Mesodermal cell (in vitro differentiated cells): ENCODE results near the gene NHERF2. TPM values are rescaled to one million over a fixed set of nuclear protein-coding genes. Genes with fewer than 3 reads are reported as not detected.

ENCODE experiments used
- H3K27ac ChIP-seq: 2 replicates; pipeline ENCODE4 v1.7.0; 2013; ENCODE audit warnings: mild to moderate bottlenecking, low read depth, low read length, moderate library complexity; ENCODE audit not compliant: severe bottlenecking
- H3K36me3 ChIP-seq: 2 replicates; pipeline ENCODE4 v1.7.1; 2013; ENCODE audit warnings: mild to moderate bottlenecking, low read length, moderate library complexity; ENCODE audit not compliant: control insufficient read depth, insufficient read depth
- H3K4me1 ChIP-seq: one replicate; pipeline ENCODE4 v1.7.1; 2013; ENCODE audit warnings: mild to moderate bottlenecking, low read length; ENCODE audit not compliant: insufficient read depth, control insufficient read depth, poor library complexity, severe bottlenecking
- H3K4me3 ChIP-seq: 2 replicates; pipeline ENCODE4 v1.7.0; 2013; ENCODE audit warnings: low read length, control low read depth, mild to moderate bottlenecking; ENCODE audit not compliant: insufficient read depth, poor library complexity, severe bottlenecking; ENCODE audit errors: extremely low read depth
- H3K9me3 ChIP-seq: 2 replicates; pipeline ENCODE4 v1.7.1; 2013; ENCODE audit warnings: mild to moderate bottlenecking, low read length, moderate library complexity; ENCODE audit not compliant: control insufficient read depth
- WGBS, 2 experiments: methylation state at CpG; one replicate each; pipeline ENCODE4 v1.1.5; 2013; ENCODE audit warnings: missing lambda C conversion rate in 2 of 2; ENCODE audit not compliant: insufficient coverage in 2 of 2; 5-methylcytosine and 5-hydroxymethylcytosine counted together
- polyA plus RNA-seq, 2 experiments: library from polyadenylated mRNA; stranded (reverse); fragments of 50-300 nt; gene quantifications; one replicate each; pipeline ENCODE4 v1.2.3, GENCODE V29; 2013

Gene NHERF2
- 43.9 TPM for polyA plus RNA-seq (2013, experiment 1 of 2)
- polyA plus RNA-seq (2013, experiment 2 of 2) = 36.7 TPM

DNA sequence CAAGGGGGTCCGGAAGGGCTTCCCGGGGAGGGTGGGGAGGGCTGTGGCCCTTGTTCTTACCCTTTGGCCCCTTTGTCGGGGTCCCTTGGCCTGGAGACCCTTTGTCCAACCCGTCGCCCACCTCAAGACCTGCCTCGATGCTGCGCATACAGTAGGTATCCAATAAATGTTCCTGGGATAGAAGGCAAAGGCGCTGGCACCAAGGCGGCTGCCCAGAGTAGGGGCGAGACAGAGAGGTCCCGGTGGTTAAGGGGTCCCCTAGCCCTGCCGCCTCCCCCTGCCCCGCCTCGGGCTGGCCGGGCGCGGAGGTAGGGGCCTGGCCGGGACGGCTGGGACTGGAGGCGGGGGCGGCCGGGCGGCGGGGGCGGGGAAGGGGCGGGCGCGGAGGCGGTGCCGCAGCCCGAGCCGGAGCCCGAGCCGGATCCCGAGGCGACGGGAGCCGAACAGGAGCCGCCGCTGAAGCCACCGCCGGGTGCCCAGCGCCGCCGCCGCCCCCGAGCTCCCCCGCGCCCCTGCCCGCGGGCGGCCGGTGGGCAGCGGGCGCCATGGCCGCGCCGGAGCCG lies at the start of gene NHERF2:
NHERF2 (plus strand) TSS at position 442 of the 563 bp plus-strand sequence; CDS start at position 546, 104 bp downstream.
- 12 to 18% methylated on average over 39 to 56 of the region's 59 CpGs for WGBS, 2 experiments

DNA sequence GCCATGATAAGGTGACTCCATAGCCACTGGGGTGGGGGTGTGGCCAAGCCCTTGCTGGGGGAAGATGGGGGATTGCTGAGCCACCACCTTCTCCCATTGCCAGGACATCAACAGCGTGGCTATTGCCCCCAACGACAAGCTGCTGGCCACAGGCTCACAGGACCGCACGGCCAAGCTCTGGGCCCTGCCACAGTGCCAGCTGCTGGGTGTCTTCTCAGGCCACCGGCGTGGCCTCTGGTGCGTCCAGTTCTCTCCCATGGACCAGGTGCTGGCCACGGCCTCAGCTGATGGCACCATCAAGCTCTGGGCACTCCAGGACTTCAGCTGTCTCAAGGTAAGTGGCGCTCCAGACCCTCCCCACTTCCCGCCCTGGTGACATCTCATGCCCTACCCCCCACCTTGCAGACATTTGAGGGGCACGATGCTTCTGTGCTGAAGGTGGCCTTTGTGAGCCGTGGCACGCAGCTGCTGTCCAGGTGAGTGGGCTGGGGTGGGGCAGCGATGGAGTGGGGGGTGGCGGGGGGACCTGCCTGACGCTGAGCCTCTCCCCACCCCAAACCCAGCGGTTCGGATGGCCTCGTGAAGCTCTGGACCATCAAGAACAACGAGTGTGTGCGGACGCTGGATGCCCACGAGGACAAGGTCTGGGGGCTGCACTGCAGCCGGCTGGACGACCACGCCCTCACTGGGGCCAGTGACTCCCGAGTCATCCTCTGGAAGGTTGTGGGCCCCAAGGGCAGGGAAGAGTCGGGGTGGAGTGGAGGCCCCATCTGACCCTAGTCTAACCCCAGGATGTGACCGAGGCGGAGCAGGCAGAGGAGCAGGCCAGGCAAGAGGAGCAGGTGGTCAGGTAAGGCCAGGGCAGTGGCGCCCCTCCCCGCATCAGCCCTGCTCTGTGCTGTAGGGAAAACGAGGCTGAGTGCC lies 49.5 kb upstream of the NHERF2 start:
- Histone ChIP-seq H3K36me3 (peaks cover 50% of the 10 kb centered on the region), H3K9me3 (no peaks in the 10 kb centered on the region), H3K27ac (no peak overlapping the region), H3K4me1 (peaks cover 14% of the 10 kb centered on the region), H3K4me3 (no peak overlapping the region)
- WGBS, 2 experiments = 97 to 98% methylated on average over 30 to 33 of the region's 33 CpGs

More for the DNA sequence above, at the start of gene NHERF2:
- Histone ChIP-seq H3K36me3 (peaks cover 27% of the 10 kb centered on the region), H3K27ac (no peak within 1 kb of the TSS), H3K4me3 (peak within 1 kb of the TSS; percentile 62), H3K4me1 (peaks cover 31% of the 10 kb centered on the region), H3K9me3 (no peaks in the 10 kb centered on the region)

DNA sequence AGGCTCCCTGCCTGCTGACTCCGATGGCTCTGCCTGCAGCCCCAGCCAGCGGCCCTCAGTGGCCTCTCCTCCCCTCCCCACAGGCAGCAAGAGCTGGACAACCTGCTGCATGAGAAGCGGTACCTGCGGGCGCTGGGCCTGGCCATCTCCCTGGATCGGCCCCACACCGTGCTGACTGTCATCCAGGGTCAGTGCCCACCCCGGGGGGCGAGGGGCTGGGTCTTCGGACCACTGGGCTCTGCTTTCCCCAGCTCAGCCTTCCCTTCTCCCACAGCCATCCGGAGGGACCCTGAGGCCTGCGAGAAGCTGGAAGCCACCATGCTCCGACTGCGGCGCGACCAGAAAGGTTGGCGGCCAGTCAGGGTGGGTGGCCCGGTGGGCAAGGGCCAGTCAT lies 48.8 kb upstream of the NHERF2 start:
- H3K9me3 ChIP-seq = no peaks in the 10 kb centered on the region
- 95 to 96% methylated on average over 13 of the region's 18 CpGs for WGBS, 2 experiments
- no peak overlapping the region for H3K27ac ChIP-seq
- H3K4me1 ChIP-seq = peaks cover 14% of the 10 kb centered on the region
- peaks cover 50% of the 10 kb centered on the region for H3K36me3 ChIP-seq
- H3K4me3 ChIP-seq = no peak overlapping the region

GRCh38 chr16:1978476-1979120 lies 48.1 kb upstream of the NHERF2 start:
- 85 to 89% methylated on average over 37 of the region's 37 CpGs for WGBS, 2 experiments
- Histone ChIP-seq H3K36me3 (peaks cover 50% of the 10 kb centered on the region), H3K27ac (no peak overlapping the region), H3K4me1 (peaks cover 9% of the 10 kb centered on the region), H3K4me3 (peak overlapping the region; percentile 8), H3K9me3 (no peaks in the 10 kb centered on the region)

GRCh38 chr16:1979271-1980029 lies 47.3 kb upstream of the NHERF2 start:
- Histone ChIP-seq H3K36me3 (peaks cover 45% of the 10 kb centered on the region), H3K4me1 (peaks cover 6% of the 10 kb centered on the region), H3K4me3 (peak overlapping the region; percentile 8), H3K9me3 (no peaks in the 10 kb centered on the region), H3K27ac (no peak overlapping the region)
- WGBS, 2 experiments = 17 to 22% methylated on average over 54 to 56 of the region's 70 CpGs

GRCh38 chr16:1980030-1980769 lies 46.5 kb upstream of the NHERF2 start:
- H3K27ac ChIP-seq = no peak overlapping the region
- no peak overlapping the region for H3K4me3 ChIP-seq
- no peaks in the 10 kb centered on the region for H3K9me3 ChIP-seq
- H3K36me3 ChIP-seq = peaks cover 39% of the 10 kb centered on the region
- H3K4me1 ChIP-seq = peaks cover 10% of the 10 kb centered on the region
- 21 to 29% methylated on average over 40 to 44 of the region's 53 CpGs for WGBS, 2 experiments

GRCh38 chr16:1980770-1981087 lies 46.0 kb upstream of the NHERF2 start:
- H3K27ac ChIP-seq = no peak overlapping the region

GRCh38 chr16:1981398-1981836 lies 45.3 kb upstream of the NHERF2 start, which contains the start of gene NOXO1:
TSS of gene NOXO1 (minus strand) at chr16:1981469. CDS start at chr16:1981179, 290 bp downstream.
- no peak within 1 kb of the TSS for H3K4me3 ChIP-seq
- 59 to 70% methylated on average over 5 of the region's 6 CpGs for WGBS, 2 experiments

More at GRCh38 chr16:1980770-1981087, 46.0 kb upstream of the NHERF2 start:
- no peak overlapping the region for H3K4me3 ChIP-seq
- H3K9me3 ChIP-seq = no peaks in the 10 kb centered on the region
- WGBS, 2 experiments = 51 to 53% methylated on average over 16 of the region's 16 CpGs
- peaks cover 15% of the 10 kb centered on the region for H3K4me1 ChIP-seq
- H3K36me3 ChIP-seq = peaks cover 39% of the 10 kb centered on the region

GRCh38 chr16:1982013-1982433 lies 44.7 kb upstream of the NHERF2 start:
- Histone ChIP-seq H3K9me3 (no peaks in the 10 kb centered on the region), H3K4me3 (no peak overlapping the region), H3K27ac (no peak overlapping the region), H3K36me3 (peaks cover 39% of the 10 kb centered on the region), H3K4me1 (peaks cover 15% of the 10 kb centered on the region)
- WGBS, 2 experiments = 54 to 72% methylated on average over 4 of the region's 5 CpGs

More at GRCh38 chr16:1981398-1981836, 45.3 kb upstream of the NHERF2 start, which contains the start of gene NOXO1:
- peaks cover 39% of the 10 kb centered on the region for H3K36me3 ChIP-seq
- H3K4me1 ChIP-seq = peaks cover 15% of the 10 kb centered on the region
- H3K9me3 ChIP-seq = no peaks in the 10 kb centered on the region
- H3K27ac ChIP-seq = no peak within 1 kb of the TSS
